GM18858 (cell line): ENCODE measurements around the gene ZSWIM5.
"Not testable (repeated sequence)": the region's sequence is repeated elsewhere in the genome, so short reads cannot be mapped to it uniquely, and the experiment has no call there.

Source experiments
- ATAC-seq: cut with Tn5 transposase; IDR thresholded peaks from one replicate; pipeline ENCODE4 v1.9.1; 2021; ENCODE audit not compliant: unreplicated experiment

The ZSWIM5 gene

DNA sequence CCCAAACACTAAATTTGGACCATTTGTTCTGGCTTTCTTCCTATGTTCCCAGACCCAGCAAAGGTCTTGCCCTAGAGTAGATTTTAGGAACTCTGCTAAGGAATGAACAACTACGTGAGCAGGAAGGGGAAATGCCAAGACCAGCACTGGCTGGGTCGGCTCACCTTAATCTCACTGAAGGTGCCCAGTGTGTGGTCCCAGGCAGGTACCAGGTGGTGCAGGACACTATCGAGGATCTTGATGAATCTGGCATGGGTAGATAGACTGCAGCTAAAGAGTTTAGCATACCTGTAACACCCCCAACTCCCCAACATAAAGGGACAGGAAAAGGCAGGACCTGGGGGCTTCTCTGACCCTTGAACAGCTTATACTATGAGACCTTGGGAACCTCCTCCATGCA lies 198.3 kb downstream of the ZSWIM5 start:
- ATAC-seq, result no peak

DNA sequence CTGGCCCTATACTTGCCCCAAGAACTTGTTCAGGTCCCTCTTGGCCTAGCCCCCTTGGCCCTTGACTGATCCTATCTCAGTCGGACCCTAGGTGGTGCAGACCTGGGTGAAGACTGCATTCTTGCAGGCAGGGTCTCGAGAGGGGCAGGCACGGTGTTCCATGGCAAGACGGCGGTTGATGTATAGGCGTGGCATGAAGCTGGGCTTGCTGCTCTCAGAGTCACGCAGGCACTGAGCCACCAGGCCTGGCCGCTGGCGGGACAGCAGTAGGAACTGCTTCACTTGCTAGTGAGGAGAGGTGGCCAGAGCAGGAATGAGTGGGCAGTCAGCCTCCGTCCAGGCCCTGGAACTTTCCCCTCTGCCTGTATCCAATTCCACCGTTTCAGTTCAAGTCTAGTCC lies 199.1 kb downstream of the ZSWIM5 start:
- ATAC-seq, result no peak

DNA sequence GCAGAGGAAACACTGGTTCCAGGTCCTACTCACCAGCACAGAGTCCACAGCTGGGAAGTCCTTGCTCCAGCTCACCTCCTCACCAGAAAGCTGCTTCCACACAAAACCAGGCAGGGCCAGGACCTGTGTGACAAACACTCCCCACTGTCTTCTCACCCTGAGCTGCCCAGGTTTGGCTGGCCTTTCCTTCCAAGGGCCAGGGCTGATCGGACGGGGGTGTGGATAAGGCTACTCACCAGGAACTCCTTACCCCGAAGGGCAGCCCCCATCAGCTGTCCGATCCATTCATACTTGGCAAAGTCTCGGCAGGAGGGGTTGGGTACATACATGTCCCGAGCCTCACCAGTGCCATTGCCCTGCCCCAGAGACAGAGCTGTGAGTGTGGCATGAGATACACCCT lies 200.6 kb downstream of the ZSWIM5 start:
- ATAC-seq, result no peak

DNA sequence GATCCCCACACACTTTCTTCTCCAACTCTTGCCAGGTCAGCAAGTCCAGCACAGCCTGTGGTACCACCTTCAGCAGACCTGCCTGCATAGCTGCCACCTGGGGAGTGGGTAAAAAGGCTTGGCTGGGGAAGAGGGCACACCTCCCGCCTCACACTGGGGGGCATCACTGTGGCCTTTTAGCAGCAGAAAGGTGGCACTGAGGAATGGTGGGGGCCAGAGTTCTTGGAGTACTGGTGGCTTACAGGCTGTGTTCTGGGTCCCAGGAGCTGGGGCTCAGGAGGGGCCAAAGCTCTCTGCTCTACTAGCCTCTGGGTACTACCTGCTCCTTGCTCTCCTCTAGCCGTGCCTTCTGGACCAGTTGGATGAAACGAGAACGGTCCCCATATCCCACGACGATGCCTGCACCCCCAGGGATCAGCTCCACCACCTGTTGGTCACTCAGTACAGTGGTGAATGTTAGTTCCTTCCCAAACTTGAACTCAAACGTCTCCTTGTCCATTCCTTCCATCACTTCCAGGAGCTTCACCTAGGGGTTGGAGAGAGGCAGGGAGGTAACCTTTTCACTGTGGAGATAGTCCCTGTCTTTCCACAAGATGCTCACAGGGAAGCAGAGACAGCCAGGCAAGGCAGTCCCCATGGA lies 202.0 kb downstream of the ZSWIM5 start:
- ATAC-seq, result no peak

DNA sequence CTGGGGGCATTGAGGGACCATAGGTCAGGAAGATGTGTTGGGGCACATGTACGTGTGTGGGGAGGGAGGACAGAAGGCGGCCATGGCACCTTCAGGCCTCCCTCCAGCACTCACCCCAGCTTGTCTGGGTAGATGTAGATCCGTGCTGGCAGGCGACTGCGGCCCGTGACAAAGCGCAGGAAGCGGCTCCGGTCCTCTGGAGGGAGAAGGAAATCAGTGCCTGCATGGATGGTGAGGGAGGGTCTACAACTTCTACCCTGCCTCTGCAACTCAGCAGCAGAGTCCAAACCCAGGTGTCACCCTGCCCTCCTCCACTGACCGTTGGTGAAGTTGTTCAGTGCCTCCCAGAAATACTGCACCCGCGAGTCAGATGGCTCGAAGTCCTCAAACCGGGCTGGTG lies 202.7 kb downstream of the ZSWIM5 start:
- no peak for ATAC-seq

DNA sequence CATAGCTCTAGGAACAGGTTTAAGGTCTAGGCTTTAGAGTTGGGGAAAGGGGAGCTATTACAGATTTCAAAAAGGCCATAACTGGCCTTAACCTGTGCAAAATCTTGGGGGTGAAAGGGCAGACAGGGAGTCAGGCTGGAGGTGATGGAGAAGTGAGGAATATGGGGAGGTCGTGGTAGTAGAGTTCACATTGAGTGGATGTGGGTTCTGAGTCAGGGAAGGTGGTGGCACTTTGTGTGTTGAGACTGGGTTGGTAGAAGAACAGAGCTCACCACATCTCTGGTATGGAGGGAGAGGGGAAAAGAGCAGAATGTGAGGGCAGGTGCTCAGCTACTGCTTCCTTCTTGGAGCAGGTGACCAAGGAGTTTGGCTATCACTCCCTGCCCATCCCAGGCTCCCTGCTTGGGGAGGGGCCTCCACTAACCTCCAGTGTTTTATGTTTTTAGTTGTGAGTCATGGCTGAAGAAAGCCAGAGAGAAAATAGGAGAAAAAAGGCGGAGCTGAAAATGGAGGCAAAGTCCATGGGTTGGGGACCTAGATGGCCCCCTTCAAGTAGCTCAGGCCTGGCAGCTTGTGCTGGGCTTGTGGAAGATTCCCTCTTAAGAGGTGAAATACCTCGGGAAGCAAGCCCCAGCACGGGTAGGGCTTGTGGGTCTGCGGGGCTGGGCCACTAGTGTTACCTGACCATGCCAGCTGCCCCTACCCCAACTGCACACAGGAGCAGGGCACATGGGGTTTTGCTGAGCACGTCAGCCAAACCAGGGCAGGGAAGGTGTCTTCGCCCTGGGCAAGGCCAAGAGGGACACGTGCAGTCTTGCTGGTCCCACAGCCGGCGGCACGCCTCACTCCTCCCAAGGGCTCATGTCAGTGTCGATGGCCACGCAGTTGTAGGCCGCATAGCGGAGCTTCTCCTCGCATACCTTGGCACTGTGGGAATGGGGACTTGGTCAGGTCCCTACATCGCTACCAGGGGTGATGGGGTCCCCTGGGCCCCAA lies 203.5 kb downstream of the ZSWIM5 start:
- ATAC-seq, result no peak

DNA sequence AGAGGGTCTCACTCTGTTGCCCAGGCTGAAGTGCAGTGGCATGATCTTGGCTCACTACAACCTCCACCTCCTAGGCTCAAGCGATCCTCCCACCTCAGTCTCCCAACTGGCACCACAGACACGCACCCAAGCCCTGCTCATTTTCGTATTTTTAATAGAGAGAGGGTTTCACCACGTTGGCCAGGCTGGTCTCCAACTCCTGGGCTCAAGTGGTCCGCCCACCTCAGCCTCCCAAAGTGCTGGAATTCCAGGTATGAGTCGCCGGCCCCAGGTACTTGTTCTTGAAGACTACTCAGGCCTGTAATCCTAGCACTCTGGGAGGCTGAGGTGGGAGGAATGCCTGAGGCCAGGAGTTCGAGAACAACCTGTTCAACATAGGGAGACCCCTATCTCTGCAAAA lies 204.8 kb downstream of the ZSWIM5 start:
- not testable (repeated sequence) for ATAC-seq

DNA sequence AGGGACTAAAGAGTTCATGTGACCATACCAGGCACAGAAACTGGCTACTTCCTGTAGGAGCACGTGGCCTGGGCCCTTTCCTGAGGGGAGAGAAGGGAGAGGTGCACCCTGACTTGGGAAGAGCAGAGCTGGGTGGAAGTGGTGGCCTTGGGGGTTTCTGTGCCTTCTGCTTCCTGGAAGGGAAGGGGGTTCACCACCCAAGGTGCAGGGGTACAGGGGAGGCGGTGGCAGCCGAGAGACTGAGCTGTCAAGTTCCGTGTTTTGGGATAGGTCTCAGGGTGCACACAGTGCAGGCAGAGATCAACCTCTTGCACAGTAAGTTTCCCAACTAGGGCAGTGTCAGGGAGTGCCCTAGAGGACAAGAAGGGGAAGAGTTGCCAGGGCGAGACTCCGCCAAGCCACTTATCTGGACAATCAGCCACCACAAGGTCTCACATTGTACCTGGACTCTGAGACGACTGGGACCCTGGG lies 205.4 kb downstream of the ZSWIM5 start:
- no peak for ATAC-seq

DNA sequence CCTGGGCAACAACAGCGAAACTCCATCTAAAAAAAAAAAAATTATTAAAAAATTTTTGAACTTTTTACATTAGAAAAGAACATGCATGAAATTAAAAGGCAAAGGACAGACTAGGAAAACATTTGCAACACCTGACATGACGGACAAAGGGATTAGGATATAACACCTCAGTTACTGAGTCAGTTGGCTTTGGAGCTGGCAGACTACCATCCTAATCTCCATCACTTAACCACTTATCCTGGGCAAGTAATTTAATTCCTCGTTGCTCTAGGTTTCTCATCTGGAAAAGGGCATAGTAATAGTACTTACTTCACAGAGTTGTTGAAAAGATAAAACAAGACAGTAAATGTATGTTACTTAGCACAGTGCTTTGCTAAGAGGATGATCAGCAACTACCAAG lies 207.2 kb downstream of the ZSWIM5 start:
- ATAC-seq, result no peak

DNA sequence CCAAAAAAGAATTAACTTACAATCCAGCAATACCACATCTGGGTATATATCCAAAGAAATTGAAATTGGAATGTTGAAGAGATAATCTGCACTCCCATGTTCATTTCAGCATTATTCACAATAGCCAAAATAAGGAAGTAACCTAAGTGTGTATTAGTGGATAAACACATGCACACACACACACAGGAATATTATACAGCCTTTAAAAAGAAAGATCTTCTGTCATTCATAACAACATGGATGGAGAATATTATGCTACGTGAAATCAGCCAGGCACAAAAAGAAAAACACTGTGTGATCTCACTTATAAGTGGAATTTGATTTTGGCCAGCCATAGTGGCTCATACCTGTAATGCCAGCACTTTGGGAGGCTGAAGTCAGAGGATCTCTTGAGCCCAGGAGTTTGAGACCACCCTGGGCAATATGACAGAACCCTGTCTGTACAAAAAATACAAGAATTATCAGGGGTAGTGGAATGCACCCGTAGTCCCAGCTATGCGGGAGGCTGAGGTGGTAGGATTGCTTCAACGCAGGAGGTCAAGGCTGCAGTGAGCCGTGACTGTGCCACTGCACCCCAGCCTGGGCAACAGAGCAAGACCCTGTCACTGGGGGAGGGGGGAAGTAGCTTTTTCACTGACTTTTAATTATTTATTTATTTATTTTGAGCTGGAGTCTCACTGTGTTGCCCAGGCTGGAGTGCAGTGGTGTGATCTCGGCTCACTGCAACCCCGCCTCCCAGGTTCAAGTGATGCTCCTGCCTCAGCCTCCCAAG lies 210.8 kb downstream of the ZSWIM5 start:
- ATAC-seq, result no peak

DNA sequence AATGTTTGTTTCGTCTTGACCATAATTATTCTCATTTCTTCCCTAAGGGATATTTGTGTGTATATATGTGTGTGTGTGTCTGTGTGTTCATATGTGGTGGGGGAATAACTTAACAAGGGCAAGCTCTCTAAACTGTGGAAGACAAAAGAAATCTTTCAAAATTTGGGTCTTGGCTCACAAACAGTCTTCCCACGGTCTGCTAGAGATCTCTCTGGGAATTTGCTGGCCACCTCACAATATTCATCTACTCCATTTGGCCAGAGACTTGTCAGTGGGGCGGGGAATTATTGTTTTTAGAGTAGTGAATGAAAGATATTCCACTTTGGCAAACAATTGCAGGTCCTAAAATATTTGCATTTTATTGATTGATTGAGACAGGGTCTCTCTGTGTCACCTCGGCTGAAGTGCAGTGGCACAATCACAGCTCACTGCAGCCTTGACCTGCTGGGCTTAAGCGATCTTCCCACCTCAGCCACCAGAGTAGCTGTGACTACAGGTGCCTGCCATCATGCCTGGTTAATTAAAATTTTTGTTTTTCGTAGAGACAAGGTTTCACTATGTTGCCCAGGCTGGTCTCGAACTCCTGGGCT lies 212.0 kb downstream of the ZSWIM5 start:
- no peak for ATAC-seq

DNA sequence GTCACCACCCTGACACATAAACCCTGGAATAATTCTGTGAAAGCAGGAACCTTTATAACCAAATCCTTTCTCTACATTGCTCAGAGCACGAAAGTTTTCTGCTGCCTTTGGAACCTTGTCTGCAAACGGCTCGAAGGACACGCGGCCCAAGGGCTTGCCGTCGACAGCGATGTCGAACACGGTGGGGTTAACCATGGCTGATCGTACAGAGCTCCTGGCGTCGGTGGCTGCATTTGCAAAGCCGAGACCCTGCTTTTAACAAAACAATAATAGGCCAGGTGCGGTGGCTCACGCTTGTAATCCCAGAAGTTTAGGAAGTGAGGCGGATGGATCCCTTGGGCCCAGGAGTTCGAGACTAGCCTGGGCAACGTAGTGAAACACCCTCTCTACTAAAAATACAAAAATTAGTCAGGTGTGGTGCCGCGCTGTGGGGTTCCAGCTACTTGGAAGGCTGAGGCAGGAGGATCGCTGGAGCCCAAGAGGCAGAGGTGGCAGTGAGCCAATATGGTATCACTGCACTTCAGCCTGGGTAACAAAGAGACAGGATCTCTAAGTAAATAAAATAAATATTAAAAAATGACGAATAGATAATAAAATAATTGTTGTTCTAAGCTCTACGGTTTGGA lies 217.8 kb downstream of the ZSWIM5 start:
- no peak for ATAC-seq

DNA sequence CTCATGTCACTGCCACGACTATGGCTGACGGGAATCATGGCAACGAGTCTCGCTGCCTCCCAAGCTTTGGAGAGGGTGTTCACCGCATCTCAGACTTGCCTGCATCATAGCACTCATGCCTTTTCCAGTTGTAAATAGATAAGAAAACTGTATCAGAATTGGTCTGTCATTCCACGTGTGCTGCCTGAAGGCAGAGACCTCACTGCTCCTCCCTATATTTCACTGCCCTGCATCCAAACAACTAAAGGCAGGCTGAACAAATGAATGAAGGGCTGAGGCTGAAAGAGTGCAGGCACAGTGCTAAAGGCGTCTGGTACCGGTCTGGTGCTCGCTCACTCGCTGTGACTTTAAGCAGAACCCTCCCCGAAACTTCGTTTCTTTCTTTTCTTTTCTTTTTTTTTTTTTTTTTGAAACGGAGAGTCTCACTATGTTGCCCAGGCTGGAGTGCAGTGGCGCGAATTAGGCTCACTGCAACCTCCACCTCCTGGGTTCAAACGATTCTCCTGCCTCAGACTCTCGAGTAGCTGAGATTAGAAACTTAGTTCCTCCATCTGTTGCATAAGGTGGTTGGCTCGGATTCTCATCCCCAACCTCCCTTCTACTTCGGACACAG lies 220.6 kb downstream of the ZSWIM5 start:
- no peak for ATAC-seq

DNA sequence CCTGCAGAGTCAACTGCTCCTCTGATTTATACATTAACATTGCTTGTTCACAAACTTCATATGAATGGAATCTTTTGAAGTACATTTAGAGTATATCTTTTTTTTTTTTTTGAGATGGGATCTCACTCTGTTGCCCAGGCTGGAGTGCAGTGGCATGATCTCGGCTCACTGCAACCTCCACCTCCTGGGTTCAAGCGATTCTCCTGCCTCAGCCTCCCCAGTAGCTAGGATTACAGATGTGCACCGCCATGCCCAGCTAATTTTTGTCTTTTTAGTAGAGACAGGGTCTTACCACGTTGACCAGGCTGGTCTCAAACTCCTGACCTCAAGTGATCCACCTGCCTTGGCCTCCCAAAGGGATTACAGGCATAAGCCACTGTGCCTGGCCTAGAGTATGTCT lies 229.0 kb downstream of the ZSWIM5 start:
- ATAC-seq, result not testable (repeated sequence)

DNA sequence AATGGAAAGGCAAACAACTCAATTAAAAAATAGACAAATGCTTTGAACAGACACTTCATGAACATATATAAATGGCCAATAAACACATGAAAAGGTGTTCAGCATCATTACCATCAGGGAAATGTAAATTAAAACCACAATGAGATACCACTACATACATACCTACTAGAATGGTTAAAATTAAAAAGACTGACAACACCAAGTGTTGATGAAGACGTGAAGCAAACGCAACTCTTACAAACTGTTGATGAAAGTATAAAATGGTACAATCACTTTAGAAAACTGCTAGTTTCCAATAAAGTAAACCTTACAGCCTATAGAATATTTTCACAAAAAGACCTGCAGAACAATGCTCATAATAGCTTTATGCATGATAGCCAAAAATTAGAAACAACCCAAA lies 230.2 kb downstream of the ZSWIM5 start:
- ATAC-seq, result no peak

DNA sequence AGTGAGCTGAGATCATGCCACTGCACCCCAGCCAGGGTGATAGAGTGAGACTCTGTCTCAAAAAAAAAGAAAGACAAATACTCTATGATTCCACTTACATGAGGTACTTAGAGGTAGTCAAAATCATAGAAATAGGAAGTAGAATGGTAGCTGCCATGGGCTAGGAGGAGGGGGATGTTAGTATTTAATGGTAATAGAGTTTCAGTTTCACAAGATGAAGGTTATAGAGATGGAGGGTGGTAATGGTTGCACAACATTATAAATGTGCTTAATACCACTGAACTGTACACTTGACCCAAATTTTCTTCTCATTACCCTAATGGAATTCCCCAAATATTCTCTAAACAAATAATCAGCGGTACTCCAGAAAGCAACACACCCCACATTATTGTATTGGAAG lies 232.8 kb downstream of the ZSWIM5 start:
- no peak for ATAC-seq

DNA sequence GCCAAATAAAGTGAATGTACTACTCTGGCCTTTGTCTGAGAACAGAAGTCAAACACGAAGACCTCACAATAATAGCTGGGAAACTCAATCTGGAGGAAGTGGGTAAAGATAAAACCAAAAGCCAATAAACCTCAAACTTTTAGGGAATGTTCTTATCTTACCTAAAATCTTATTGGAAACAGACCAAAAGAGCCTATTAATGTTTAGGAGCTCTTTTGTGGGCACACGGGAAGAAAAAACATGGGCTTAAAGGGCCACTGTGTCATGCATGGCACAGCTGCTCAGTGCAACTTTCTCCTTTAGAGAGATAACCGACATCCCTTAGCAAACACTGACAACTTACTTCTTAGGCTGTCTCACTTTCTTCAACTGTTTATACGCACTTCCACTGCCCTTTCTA lies 236.1 kb downstream of the ZSWIM5 start:
- no peak for ATAC-seq
